Right lobe of liver (tissue), 4 donors: ENCODE results near the gene RPAP3.

Source experiments
- CTCF ChIP-seq, 4 donors: fragments of 200-600 bp in 3 of 4; fragments of 450-650 bp in 1 of 4; IDR thresholded peaks; one replicate each; pipeline versions ENCODE4 v1.5.1 to v1.8.0; 2016 to 2022; ENCODE audit warnings: antibody characterized with exemption in 4 of 4, mild to moderate bottlenecking in 2 of 4
- POLR2A ChIP-seq: fragments of 450-650 bp; IDR thresholded peaks from one replicate; pipeline ENCODE4 v1.6.1; 2017; ENCODE audit warnings: antibody characterized with exemption, mild to moderate bottlenecking
- donor health status: DM: no; HTN: no; CAD: no.
- donor health status: DM: no; HTN: no; CAD: no.
- donor health status: DM: no; HTN: yes; CAD: no.

GRCh38 chr12:47636908-47637780 lies 68.7 kb downstream of the RPAP3 start:
- TF ChIP-seq CTCF (IDR thresholded peaks at IDR 0.05) = peak; percentile 40 to 50 (median 45)
- TF ChIP-seq POLR2A = no peak
